AG04450 (cell line): ENCODE results near the gene USP12. TPM values are rescaled to one million over a fixed set of nuclear protein-coding genes. Genes with fewer than 3 reads are reported as not detected.

Experiments used
- CTCF ChIA-PET: fragments of 300-600, 350-600 bp; formaldehyde crosslinking; extraction: SDS; loops from one replicate; lab custom pipeline; 2022; ENCODE audit warnings: antibody characterized with exemption, inconsistent platforms; lab: Charles Lee
- POLR2A ChIA-PET: fragments of 350-600 bp; formaldehyde crosslinking; extraction: SDS; loops from one replicate; lab custom pipeline; 2021; ENCODE audit warnings: antibody characterized with exemption, inconsistent platforms; lab: Yijun Ruan, JAX
- DNase-seq: peaks from one replicate; pipeline ENCODE4 v3.0.0-alpha.2; 2011; ENCODE audit warnings: low read depth, low spot score
- H3K27ac ChIP-seq: one replicate; pipeline ENCODE4 v1.5.1; 2012; ENCODE audit warnings: low read depth, low read length, control low read depth
- H3K27me3 ChIP-seq: one replicate; pipeline ENCODE4 v1.6.0; 2012; ENCODE audit warnings: low read length; ENCODE audit not compliant: control insufficient read depth, insufficient read depth
- H3K4me3 ChIP-seq: 2 replicates; pipeline ENCODE4 v1.5.1; 2011; ENCODE audit warnings: mild to moderate bottlenecking, low read depth, low read length, control low read depth
- H3K9me3 ChIP-seq: 2 replicates; pipeline ENCODE4 v1.5.1; 2012; ENCODE audit warnings: low read length; ENCODE audit not compliant: control insufficient read depth, insufficient read depth
- polyA plus RNA-seq: library from polyadenylated mRNA; depleted of rRNA; stranded (reverse); fragments of >200 nt; gene quantifications from 2 replicates; pipeline ENCODE4 v1.2.3, GENCODE V29; 2011
- TF ChIP-seq, protein P1 (sequence below): IDR thresholded peaks from 2 replicates; pipeline ENCODE4 v1.5.1; 2011; ENCODE audit warnings: low read depth, low read length, control low read depth, inconsistent platforms

Gene USP12
- polyA plus RNA-seq, 1 experiment, result 18.0 TPM

DNA sequence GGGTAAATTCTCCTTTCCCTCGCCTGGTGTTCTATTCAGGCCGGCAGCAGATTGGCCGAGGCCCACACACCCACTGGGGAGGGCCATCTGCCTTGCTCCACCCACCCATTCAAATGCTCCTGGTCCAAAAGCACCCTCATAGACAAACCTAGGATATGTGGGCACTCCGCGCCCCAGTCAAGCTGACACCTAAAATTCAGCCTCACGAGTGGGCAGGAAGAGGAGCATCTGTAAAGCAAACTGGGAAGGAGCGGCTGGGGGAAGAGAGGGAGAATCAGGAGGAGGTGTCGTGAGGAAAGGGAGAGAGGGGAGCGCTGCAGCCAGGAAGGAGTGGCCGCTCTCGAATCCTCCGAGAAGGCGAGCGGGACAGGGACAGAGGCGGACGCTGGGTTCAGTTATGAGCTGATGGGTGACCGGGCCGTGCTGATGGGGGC, 136.9 kb downstream of the USP12 start:
- Histone ChIP-seq H3K4me3 (peak overlapping the region; percentile 18), H3K27ac (no peak overlapping the region), H3K27me3 (no peaks in the 10 kb centered on the region), H3K9me3 (no peaks in the 10 kb centered on the region)
- TF ChIP-seq, protein P1, sequence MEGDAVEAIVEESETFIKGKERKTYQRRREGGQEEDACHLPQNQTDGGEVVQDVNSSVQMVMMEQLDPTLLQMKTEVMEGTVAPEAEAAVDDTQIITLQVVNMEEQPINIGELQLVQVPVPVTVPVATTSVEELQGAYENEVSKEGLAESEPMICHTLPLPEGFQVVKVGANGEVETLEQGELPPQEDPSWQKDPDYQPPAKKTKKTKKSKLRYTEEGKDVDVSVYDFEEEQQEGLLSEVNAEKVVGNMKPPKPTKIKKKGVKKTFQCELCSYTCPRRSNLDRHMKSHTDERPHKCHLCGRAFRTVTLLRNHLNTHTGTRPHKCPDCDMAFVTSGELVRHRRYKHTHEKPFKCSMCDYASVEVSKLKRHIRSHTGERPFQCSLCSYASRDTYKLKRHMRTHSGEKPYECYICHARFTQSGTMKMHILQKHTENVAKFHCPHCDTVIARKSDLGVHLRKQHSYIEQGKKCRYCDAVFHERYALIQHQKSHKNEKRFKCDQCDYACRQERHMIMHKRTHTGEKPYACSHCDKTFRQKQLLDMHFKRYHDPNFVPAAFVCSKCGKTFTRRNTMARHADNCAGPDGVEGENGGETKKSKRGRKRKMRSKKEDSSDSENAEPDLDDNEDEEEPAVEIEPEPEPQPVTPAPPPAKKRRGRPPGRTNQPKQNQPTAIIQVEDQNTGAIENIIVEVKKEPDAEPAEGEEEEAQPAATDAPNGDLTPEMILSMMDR, result no peak
- CTCF ChIA-PET, result interaction anchor here (0.6 kb wide), 1 partner anchor 394 kb away, joined by 7 read pairs; no protein-coding TSS in a partner anchor
- DNase-seq, result no peak
- POLR2A ChIA-PET, result interaction anchor here (0.6 kb wide), 1 partner anchor 16 kb away, joined by 5 read pairs; no protein-coding TSS in a partner anchor

DNA sequence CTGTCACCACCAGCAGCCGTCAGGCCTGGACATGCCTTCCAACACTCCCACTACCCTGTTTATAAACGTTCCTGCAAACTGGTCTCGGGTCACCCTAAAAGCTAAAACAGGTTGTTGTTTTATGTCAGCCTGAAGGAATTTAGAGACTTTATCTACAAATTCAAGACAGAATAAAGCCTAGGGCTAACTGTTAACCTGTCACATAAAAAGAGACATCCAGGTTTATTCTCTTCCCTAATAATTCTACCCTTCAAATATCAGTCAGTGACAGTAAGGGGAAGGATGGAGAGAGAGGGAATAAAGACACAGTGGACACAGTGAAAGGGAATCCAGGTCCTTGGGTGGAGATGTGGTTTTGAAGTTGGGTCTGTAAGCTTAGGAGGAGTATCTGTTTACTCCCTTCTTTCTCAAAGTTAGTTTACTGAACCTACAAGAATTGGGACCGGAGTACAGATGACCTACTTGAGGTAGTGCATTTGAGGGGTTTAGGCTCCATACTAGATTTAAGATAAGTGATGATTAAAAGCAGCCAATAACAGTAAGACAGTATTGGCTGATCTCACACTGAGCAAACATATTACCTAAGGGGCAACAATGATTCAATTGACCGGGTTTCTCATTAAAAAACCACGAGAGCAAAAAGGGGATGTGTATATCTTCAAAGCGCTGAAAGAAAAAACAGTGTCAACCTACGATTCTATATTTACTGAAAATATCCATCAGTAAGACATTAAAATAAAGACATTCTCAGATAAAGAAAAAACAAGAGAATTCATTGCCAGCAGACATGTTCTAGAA, 142.7 kb downstream of the USP12 start:
- ChIA-PET CTCF (interaction anchor here (0.6 kb wide), 1 partner anchor 41 kb away, joined by 3 read pairs; no protein-coding TSS in a partner anchor), POLR2A (no interaction called here)
- TF ChIP-seq, protein P1, result no peak
- no peak for DNase-seq
- Histone ChIP-seq H3K9me3 (no peaks in the 10 kb centered on the region), H3K27ac (no peak overlapping the region), H3K4me3 (no peak overlapping the region), H3K27me3 (peaks cover 17% of the 10 kb centered on the region)

DNA sequence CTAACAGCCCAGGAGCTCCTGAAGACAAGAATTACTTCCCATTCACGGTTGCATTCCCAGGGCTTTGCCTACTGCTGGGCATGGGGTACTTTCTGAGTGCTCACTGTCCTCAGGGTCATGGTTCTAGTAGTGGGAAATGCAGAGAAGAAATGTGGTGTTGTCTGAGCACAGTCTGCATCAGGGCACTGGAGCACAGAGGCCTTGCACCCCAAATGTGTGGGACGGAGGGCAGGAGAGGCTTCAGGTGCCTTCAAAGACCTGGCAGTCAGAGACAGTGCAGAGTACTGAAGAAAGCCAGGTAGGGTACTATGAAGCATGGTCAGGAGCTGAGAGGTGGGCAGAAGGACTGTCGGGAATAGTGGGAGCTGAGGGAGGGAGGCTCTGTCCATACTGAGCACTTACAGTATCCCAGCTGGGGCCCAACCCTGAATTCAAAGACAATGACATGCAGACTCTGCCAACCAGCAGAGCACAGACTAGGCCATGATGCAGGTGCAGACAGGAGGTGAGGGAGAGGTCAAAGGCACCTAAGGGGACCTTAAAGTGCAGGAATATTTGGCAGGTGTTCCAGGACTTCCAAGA, 144.4 kb downstream of the USP12 start:
- H3K9me3 ChIP-seq, result no peaks in the 10 kb centered on the region
- H3K27ac ChIP-seq, result no peak overlapping the region
- POLR2A ChIA-PET, result no interaction called here
- H3K4me3 ChIP-seq, result no peak overlapping the region
- H3K27me3 ChIP-seq, result peaks cover 17% of the 10 kb centered on the region
- TF ChIP-seq, protein P1, result no peak
- no peak for DNase-seq
- CTCF ChIA-PET, result no interaction called here

- Histone ChIP-seq H3K27me3 (peaks cover 17% of the 10 kb centered on the region), H3K9me3 (no peaks in the 10 kb centered on the region), H3K4me3 (no peak overlapping the region), H3K27ac (no peak overlapping the region)
- CTCF ChIA-PET, result no interaction called here
- POLR2A ChIA-PET, result no interaction called here
- TF ChIP-seq, protein P1, result no peak
- DNase-seq, result no peak
Measured at GRCh38 chr13:27026396-27026795, 145.2 kb downstream of the USP12 start.
